Activated CD4-positive, alpha-beta T cell treated with anti-CD3 and anti-CD28 coated beads, Interleukin-2, Interleukin-6, amounts not matched to agents 100 ng/mL and 50 ng/mL, durations not matched to agents 16 hours and 8 hours (primary cell): Measurements from ENCODE around the gene APOBEC3C.
"Not testable (repeated sequence)": the region's sequence is repeated elsewhere in the genome, so short reads cannot be mapped to it uniquely, and the experiment has no call there.

Experiments
- DNase-seq: peaks from one replicate; pipeline ENCODE4 v3.0.0-alpha.2; 2020

APOBEC3C gene

GRCh38 chr22:39066442-39067276 is 52.6 kb downstream of the APOBEC3C start:
- DNase-seq = not testable (repeated sequence)

GRCh38 chr22:39068033-39068785 is 54.2 kb downstream of the APOBEC3C start:
- no peak for DNase-seq
